Stimulated activated CD8-positive, alpha-beta memory T cell treated with anti-CD3 and anti-CD28 coated beads, Interleukin-7, amount 100 ng/mL, for 1 hour (primary cell): ENCODE results near the gene NUDC.
"Not testable (repeated sequence)": the region's sequence is repeated elsewhere in the genome, so short reads cannot be mapped to it uniquely, and the experiment has no call there.

Experiments
- DNase-seq, 2 donors: peaks; one replicate each; pipeline ENCODE4 v3.0.0-alpha.2; 2020; ENCODE audit warnings: low read depth in 2 of 2

NUDC gene

GRCh38 chr1:26911399-26912146 lies 10.0 kb upstream of the NUDC start:
- DNase-seq = no peak

- DNase-seq = no peak
These were observed 9.4 kb upstream of the NUDC start for GRCh38 chr1:26912147-26912490.

- DNase-seq = no peak
These were observed 8.2 kb upstream of the NUDC start for GRCh38 chr1:26913389-26913753.

- no peak for DNase-seq
These were observed 7.6 kb upstream of the NUDC start, which contains the start of gene NR0B2 for GRCh38 chr1:26913754-26914619. Gene NR0B2, minus strand, starts transcription at chr1:26913975. Its CDS starts 35 bp downstream, at chr1:26913940.

GRCh38 chr1:26915204-26915842 lies 6.2 kb upstream of the NUDC start:
- no peak for DNase-seq

GRCh38 chr1:26921126-26921539 lies 410 bp upstream of the NUDC start:
- no peak for DNase-seq

GRCh38 chr1:26922431-26922729 lies 837 bp downstream of the NUDC start:
- DNase-seq = no peak

GRCh38 chr1:26922901-26923300 lies 1.4 kb downstream of the NUDC start:
- no peak for DNase-seq

- no peak for DNase-seq
These were observed 2.2 kb downstream of the NUDC start for GRCh38 chr1:26923711-26924110.

- DNase-seq = no peak
These were observed 11.0 kb downstream of the NUDC start for GRCh38 chr1:26932531-26932930.

GRCh38 chr1:26936823-26937222 lies 15.3 kb downstream of the NUDC start:
- no peak for DNase-seq

GRCh38 chr1:26938004-26938658 lies 16.6 kb downstream of the NUDC start:
- DNase-seq = no peak

- no peak for DNase-seq
These were observed 17.1 kb downstream of the NUDC start for GRCh38 chr1:26938659-26939025.

- DNase-seq = no peak
These were observed 19.8 kb downstream of the NUDC start for GRCh38 chr1:26941311-26941710.

- DNase-seq = no peak
These were observed 21.1 kb downstream of the NUDC start for GRCh38 chr1:26942656-26943055.

- DNase-seq = no peak
These were observed 23.6 kb downstream of the NUDC start for GRCh38 chr1:26945138-26945537.

- DNase-seq = no peak
These were observed 24.2 kb downstream of the NUDC start for GRCh38 chr1:26945728-26946127.

- DNase-seq = no peak
These were observed 24.7 kb downstream of the NUDC start for GRCh38 chr1:26946270-26946669.

GRCh38 chr1:26948725-26949057 lies 27.1 kb downstream of the NUDC start:
- not testable (repeated sequence) for DNase-seq

GRCh38 chr1:26949266-26949925 lies 27.9 kb downstream of the NUDC start:
- DNase-seq = no peak

GRCh38 chr1:26949926-26950319 lies 28.4 kb downstream of the NUDC start:
- DNase-seq = no peak

GRCh38 chr1:26950602-26951001 lies 29.1 kb downstream of the NUDC start:
- DNase-seq = no peak
